LNCaP clone FGC (cell line): ENCODE data around the gene OVOL3.

Experiments used
- DNase-seq: peaks from one replicate; pipeline ENCODE4 v3.0.0-alpha.2; 2011; ENCODE audit warnings: low read depth
- H3K4me3 ChIP-seq: 2 replicates; pipeline ENCODE4 v1.5.1; 2011; ENCODE audit warnings: mild to moderate bottlenecking, low read depth, low read length, control low read depth
- TF ChIP-seq, protein P1 (sequence below): IDR thresholded peaks from 2 replicates; pipeline ENCODE4 v1.5.1; 2012; ENCODE audit warnings: mild to moderate bottlenecking; ENCODE audit not compliant: control insufficient read depth, insufficient read depth; ENCODE audit errors: extremely low read depth

OVOL3 gene

DNA sequence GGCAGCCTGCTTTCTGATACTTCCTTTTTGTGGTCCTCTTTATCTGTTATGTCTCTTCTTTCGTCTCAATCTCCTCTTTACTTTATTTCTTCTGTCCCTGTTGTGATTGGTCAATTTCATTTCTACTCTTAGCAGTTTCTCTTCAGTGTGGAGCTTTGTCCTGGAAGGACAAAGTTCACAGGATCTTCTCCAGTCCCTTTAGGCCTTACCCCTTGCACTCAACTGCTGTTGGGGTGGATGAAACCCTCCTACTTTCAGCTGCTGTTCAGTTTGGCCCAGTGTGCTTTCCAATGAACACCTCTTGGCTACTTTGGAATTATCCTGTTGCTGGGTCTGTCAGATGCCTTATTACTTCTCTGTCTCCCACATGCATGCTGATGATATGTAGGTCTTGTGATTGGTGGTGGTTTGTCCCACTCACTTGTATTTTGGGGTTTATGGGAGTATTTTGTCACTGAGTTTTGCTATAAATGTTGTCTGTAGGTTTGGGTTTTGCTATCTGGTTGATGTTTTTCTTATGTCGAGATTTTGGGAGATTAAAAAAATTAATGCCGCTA, 31.5 kb upstream of the OVOL3 start:
- no peak for DNase-seq
- no peak overlapping the region for H3K4me3 ChIP-seq
- TF ChIP-seq, protein P1, sequence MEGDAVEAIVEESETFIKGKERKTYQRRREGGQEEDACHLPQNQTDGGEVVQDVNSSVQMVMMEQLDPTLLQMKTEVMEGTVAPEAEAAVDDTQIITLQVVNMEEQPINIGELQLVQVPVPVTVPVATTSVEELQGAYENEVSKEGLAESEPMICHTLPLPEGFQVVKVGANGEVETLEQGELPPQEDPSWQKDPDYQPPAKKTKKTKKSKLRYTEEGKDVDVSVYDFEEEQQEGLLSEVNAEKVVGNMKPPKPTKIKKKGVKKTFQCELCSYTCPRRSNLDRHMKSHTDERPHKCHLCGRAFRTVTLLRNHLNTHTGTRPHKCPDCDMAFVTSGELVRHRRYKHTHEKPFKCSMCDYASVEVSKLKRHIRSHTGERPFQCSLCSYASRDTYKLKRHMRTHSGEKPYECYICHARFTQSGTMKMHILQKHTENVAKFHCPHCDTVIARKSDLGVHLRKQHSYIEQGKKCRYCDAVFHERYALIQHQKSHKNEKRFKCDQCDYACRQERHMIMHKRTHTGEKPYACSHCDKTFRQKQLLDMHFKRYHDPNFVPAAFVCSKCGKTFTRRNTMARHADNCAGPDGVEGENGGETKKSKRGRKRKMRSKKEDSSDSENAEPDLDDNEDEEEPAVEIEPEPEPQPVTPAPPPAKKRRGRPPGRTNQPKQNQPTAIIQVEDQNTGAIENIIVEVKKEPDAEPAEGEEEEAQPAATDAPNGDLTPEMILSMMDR: no peak

GRCh38 chr19:36081385-36081784, 29.6 kb upstream of the OVOL3 start:
- TF ChIP-seq, protein P1: no peak
- no peak for DNase-seq
- no peak overlapping the region for H3K4me3 ChIP-seq

- H3K4me3 ChIP-seq: no peak overlapping the region
- no peak for DNase-seq
- TF ChIP-seq, protein P1: no peak
Measured at GRCh38 chr19:36081894-36082293, 29.0 kb upstream of the OVOL3 start.

GRCh38 chr19:36082916-36083315, 28.0 kb upstream of the OVOL3 start:
- no peak overlapping the region for H3K4me3 ChIP-seq
- DNase-seq: no peak
- TF ChIP-seq, protein P1: no peak

GRCh38 chr19:36084231-36085009, 26.5 kb upstream of the OVOL3 start:
- no peak for DNase-seq
- H3K4me3 ChIP-seq: no peak overlapping the region
- TF ChIP-seq, protein P1: no peak

GRCh38 chr19:36086326-36086725, 24.6 kb upstream of the OVOL3 start:
- TF ChIP-seq, protein P1: no peak
- no peak overlapping the region for H3K4me3 ChIP-seq
- no peak for DNase-seq

GRCh38 chr19:36089847-36090246, 21.1 kb upstream of the OVOL3 start:
- H3K4me3 ChIP-seq: no peak overlapping the region
- TF ChIP-seq, protein P1: no peak
- no peak for DNase-seq
